Liver (tissue), 9 donors: ENCODE results near the gene ZNF493. TPM values are rescaled to one million over a fixed set of nuclear protein-coding genes. Genes with fewer than 3 reads are reported as not detected.
A peak's percentile ranks its signal among the peaks of the same experiment; 100 is the strongest.

Source experiments
- DNase-seq: peaks from one replicate; pipeline ENCODE4 v3.0.0-alpha.2; 2017; ENCODE audit warnings: low spot score
- H3K27ac ChIP-seq, 2 donors: one replicate each; pipeline ENCODE4 v1.7.0; 2013; ENCODE audit warnings: inconsistent platforms in 2 of 2, low read length in 2 of 2, control low read depth in 1 of 2, low read depth in 1 of 2, mild to moderate bottlenecking in 1 of 2
- H3K27me3 ChIP-seq, 4 donors: one replicate each; pipeline versions ENCODE4 v1.6.1 to v1.7.0; 2013; ENCODE audit warnings: low read length in 3 of 4, inconsistent platforms in 1 of 4, mild to moderate bottlenecking in 1 of 4, moderate library complexity in 1 of 4; ENCODE audit not compliant: control insufficient read depth in 4 of 4, insufficient read depth in 4 of 4
- H3K36me3 ChIP-seq, 4 donors: one replicate each; pipeline versions ENCODE4 v1.6.1 to v1.7.0; 2013; ENCODE audit warnings: low read length in 3 of 4, mild to moderate bottlenecking in 3 of 4, low read depth in 1 of 4, moderate library complexity in 1 of 4; ENCODE audit not compliant: control insufficient read depth in 4 of 4, insufficient read depth in 3 of 4
- H3K4me1 ChIP-seq, 4 donors: one replicate each; pipeline versions ENCODE4 v1.6.1 to v1.7.0; 2013; ENCODE audit warnings: low read length in 3 of 4, mild to moderate bottlenecking in 3 of 4, moderate library complexity in 1 of 4; ENCODE audit not compliant: control insufficient read depth in 4 of 4, insufficient read depth in 4 of 4
- H3K4me3 ChIP-seq, 3 donors: one replicate each; pipeline versions ENCODE4 v1.6.1 to v1.7.0; 2013; ENCODE audit warnings: low read length in 3 of 3, control low read depth in 1 of 3, low read depth in 1 of 3, mild to moderate bottlenecking in 1 of 3
- H3K9ac ChIP-seq, 2 donors: one replicate each; pipeline ENCODE4 v1.7.0; 2013; ENCODE audit warnings: low read length in 2 of 2, mild to moderate bottlenecking in 2 of 2, moderate library complexity in 2 of 2, control low read depth in 1 of 2, low read depth in 1 of 2
- H3K9me3 ChIP-seq, 4 donors: one replicate each; pipeline versions ENCODE4 v1.6.1 to v1.7.0; 2013; ENCODE audit warnings: low read length in 3 of 4; ENCODE audit not compliant: control insufficient read depth in 4 of 4
- EGR1 ChIP-seq, 2 donors: IDR thresholded peaks; 2 replicates each; pipeline ENCODE4 v1.6.1; 2016 to 2018; ENCODE audit warnings: antibody characterized with exemption in 2 of 2, low read depth in 2 of 2
- FOXA1 ChIP-seq: IDR thresholded peaks from 2 replicates; pipeline ENCODE4 v1.6.1; 2016; ENCODE audit warnings: antibody characterized with exemption
- FOXA2 ChIP-seq: IDR thresholded peaks from 2 replicates; pipeline ENCODE4 v1.6.1; 2016; ENCODE audit warnings: antibody characterized with exemption
- GABPA ChIP-seq, 2 donors: IDR thresholded peaks in 1 of 2; conservative IDR thresholded peaks in 1 of 2; 2 replicates each; pipeline ENCODE4 v1.6.1; 2016; ENCODE audit warnings: antibody characterized with exemption in 2 of 2, mild to moderate bottlenecking in 1 of 2, moderate library complexity in 1 of 2
- HNF4A ChIP-seq, 2 donors: conservative IDR thresholded peaks; 2 replicates each; pipeline ENCODE4 v1.6.1; 2016; ENCODE audit warnings: antibody characterized with exemption in 2 of 2, mild to moderate bottlenecking in 2 of 2
- HNF4G ChIP-seq: IDR thresholded peaks from 2 replicates; pipeline ENCODE4 v1.6.1; 2016; ENCODE audit warnings: antibody characterized with exemption
- JUND ChIP-seq, 2 donors: IDR thresholded peaks; 2 replicates each; pipeline ENCODE4 v1.6.1; 2016; ENCODE audit warnings: antibody characterized with exemption in 2 of 2
- NR2F2 ChIP-seq: IDR thresholded peaks from 2 replicates; pipeline ENCODE4 v1.6.1; 2016; ENCODE audit warnings: antibody characterized with exemption
- RAD21 ChIP-seq, 2 donors: IDR thresholded peaks; 2 replicates each; pipeline ENCODE4 v1.6.1; 2016; ENCODE audit warnings: antibody characterized with exemption in 2 of 2, mild to moderate bottlenecking in 2 of 2
- RXRA ChIP-seq, 2 donors: IDR thresholded peaks; 2 replicates each; pipeline ENCODE4 v1.6.1; 2017 to 2018; ENCODE audit warnings: antibody characterized with exemption in 2 of 2, mild to moderate bottlenecking in 1 of 2
- SP1 ChIP-seq: IDR thresholded peaks from 2 replicates; pipeline ENCODE4 v1.6.1; 2018; ENCODE audit warnings: antibody characterized with exemption, mild to moderate bottlenecking
- TAF1 ChIP-seq: conservative IDR thresholded peaks from 2 replicates; pipeline ENCODE4 v1.6.1; 2016; ENCODE audit warnings: antibody characterized with exemption, mild to moderate bottlenecking
- YY1 ChIP-seq: IDR thresholded peaks from 2 replicates; pipeline ENCODE4 v1.6.1; 2016; ENCODE audit warnings: antibody characterized with exemption, mild to moderate bottlenecking
- WGBS: extraction: QIAGEN DNeasy Blood & Tissue Kit; methylation state at CpG from one replicate; pipeline ENCODE4 v1.1.7; 2013; 5-methylcytosine and 5-hydroxymethylcytosine counted together
- polyA plus RNA-seq, 2 donors: library from polyadenylated mRNA; stranded (reverse) in 1 of 2; unstranded in 1 of 2; fragments of 200-250 nt in 1 of 2; fragments of >200 nt in 1 of 2; fragmentation: Nextera tagmentation in 1 of 2; extraction: Ambion mirVana in 1 of 2; gene quantifications; one replicate each; pipeline versions ENCODE4 v1.2.1 to v1.2.3, GENCODE V29; 2013 to 2015
- total RNA-seq, 2 donors: library from RNA; depleted of rRNA; stranded (reverse); fragments of >200 nt; gene quantifications; one replicate each; pipeline ENCODE4 v1.2.3, GENCODE V29; 2014
- TF ChIP-seq, protein P1 (sequence below): IDR thresholded peaks from 2 replicates; pipeline ENCODE4 v1.6.1; 2016; ENCODE audit warnings: antibody characterized with exemption
- TF ChIP-seq, protein P2 (sequence below): IDR thresholded peaks from 2 replicates; pipeline ENCODE4 v1.6.1; 2016; ENCODE audit warnings: antibody characterized with exemption, mild to moderate bottlenecking
- TF ChIP-seq, protein P3 (sequence below): IDR thresholded peaks from 2 replicates; pipeline ENCODE4 v1.6.1; 2016; ENCODE audit warnings: antibody characterized with exemption
- TF ChIP-seq, protein P4 (sequence below): IDR thresholded peaks from 2 replicates; pipeline ENCODE4 v1.6.1; 2016; ENCODE audit warnings: antibody characterized with exemption
- TF ChIP-seq, protein P5 (sequence below): fragments of 150-350 bp; IDR thresholded peaks from 2 replicates; pipeline ENCODE4 v1.5.1; 2017; ENCODE audit warnings: improper control_type of control experiment, low read depth, low read length; ENCODE audit not compliant: missing input control
- donor health status: healthy.
- donor health status: healthy.
- donor health status: healthy.
- donor health status: healthy.
- donor health status: healthy.

ZNF493 gene
- total and polyA plus RNA-seq, 4 donors = 1.2 to 15.4 (median 9.6) TPM

DNA sequence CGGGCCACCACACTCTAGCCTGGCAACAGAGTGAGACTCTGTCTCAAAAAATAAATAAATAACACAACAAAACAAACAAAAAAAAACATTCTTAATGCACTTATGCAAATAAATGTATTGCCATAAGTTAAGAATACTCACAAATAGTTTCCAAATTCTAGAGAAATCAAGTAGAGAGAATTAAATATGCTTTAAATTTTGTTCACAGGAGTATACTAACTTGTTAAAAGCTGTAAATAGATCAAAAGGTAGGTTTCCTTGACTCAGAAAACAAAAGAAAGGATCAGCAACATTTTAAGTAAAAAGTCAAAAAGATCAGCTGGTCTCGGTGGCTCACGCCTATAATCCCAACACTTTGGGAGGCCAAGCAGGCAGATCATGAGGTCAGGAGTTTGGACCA lies 58.0 kb downstream of the ZNF493 start:
- H3K27ac ChIP-seq = no peak overlapping the region
- peaks cover 0 to 18% (median 4%) of the 10 kb centered on the region in 4 donors for H3K9me3 ChIP-seq
- no peak for DNase-seq
- TF ChIP-seq SP1 (no peak), RXRA (IDR thresholded peaks at IDR 0.05) (no peak), FOXA2 (no peak), YY1 (no peak), EGR1 (IDR thresholded peaks at IDR 0.05; ENCODE audit: low read depth in 2 of 2) (no peak), HNF4G (no peak), RAD21 (IDR thresholded peaks at IDR 0.05) (no peak), NR2F2 (no peak), FOXA1 (no peak), JUND (IDR thresholded peaks at IDR 0.05) (no peak), HNF4A (conservative IDR thresholded peaks at IDR 0.05) (no peak), TAF1 (no peak)
- TF ChIP-seq, protein P1, sequence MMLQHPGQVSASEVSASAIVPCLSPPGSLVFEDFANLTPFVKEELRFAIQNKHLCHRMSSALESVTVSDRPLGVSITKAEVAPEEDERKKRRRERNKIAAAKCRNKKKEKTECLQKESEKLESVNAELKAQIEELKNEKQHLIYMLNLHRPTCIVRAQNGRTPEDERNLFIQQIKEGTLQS = no peak
- TF ChIP-seq, protein P2, sequence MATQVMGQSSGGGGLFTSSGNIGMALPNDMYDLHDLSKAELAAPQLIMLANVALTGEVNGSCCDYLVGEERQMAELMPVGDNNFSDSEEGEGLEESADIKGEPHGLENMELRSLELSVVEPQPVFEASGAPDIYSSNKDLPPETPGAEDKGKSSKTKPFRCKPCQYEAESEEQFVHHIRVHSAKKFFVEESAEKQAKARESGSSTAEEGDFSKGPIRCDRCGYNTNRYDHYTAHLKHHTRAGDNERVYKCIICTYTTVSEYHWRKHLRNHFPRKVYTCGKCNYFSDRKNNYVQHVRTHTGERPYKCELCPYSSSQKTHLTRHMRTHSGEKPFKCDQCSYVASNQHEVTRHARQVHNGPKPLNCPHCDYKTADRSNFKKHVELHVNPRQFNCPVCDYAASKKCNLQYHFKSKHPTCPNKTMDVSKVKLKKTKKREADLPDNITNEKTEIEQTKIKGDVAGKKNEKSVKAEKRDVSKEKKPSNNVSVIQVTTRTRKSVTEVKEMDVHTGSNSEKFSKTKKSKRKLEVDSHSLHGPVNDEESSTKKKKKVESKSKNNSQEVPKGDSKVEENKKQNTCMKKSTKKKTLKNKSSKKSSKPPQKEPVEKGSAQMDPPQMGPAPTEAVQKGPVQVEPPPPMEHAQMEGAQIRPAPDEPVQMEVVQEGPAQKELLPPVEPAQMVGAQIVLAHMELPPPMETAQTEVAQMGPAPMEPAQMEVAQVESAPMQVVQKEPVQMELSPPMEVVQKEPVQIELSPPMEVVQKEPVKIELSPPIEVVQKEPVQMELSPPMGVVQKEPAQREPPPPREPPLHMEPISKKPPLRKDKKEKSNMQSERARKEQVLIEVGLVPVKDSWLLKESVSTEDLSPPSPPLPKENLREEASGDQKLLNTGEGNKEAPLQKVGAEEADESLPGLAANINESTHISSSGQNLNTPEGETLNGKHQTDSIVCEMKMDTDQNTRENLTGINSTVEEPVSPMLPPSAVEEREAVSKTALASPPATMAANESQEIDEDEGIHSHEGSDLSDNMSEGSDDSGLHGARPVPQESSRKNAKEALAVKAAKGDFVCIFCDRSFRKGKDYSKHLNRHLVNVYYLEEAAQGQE = no peak
- TF ChIP-seq, protein P3, sequence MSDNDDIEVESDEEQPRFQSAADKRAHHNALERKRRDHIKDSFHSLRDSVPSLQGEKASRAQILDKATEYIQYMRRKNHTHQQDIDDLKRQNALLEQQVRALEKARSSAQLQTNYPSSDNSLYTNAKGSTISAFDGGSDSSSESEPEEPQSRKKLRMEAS = no peak
- TF ChIP-seq, protein P4, sequence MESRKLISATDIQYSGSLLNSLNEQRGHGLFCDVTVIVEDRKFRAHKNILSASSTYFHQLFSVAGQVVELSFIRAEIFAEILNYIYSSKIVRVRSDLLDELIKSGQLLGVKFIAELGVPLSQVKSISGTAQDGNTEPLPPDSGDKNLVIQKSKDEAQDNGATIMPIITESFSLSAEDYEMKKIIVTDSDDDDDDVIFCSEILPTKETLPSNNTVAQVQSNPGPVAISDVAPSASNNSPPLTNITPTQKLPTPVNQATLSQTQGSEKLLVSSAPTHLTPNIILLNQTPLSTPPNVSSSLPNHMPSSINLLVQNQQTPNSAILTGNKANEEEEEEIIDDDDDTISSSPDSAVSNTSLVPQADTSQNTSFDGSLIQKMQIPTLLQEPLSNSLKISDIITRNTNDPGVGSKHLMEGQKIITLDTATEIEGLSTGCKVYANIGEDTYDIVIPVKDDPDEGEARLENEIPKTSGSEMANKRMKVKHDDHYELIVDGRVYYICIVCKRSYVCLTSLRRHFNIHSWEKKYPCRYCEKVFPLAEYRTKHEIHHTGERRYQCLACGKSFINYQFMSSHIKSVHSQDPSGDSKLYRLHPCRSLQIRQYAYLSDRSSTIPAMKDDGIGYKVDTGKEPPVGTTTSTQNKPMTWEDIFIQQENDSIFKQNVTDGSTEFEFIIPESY = no peak
- TF ChIP-seq, protein P5, sequence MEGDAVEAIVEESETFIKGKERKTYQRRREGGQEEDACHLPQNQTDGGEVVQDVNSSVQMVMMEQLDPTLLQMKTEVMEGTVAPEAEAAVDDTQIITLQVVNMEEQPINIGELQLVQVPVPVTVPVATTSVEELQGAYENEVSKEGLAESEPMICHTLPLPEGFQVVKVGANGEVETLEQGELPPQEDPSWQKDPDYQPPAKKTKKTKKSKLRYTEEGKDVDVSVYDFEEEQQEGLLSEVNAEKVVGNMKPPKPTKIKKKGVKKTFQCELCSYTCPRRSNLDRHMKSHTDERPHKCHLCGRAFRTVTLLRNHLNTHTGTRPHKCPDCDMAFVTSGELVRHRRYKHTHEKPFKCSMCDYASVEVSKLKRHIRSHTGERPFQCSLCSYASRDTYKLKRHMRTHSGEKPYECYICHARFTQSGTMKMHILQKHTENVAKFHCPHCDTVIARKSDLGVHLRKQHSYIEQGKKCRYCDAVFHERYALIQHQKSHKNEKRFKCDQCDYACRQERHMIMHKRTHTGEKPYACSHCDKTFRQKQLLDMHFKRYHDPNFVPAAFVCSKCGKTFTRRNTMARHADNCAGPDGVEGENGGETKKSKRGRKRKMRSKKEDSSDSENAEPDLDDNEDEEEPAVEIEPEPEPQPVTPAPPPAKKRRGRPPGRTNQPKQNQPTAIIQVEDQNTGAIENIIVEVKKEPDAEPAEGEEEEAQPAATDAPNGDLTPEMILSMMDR = no peak
- WGBS = 93% methylated on average over 3 of the region's 3 CpGs
- no peaks in the 10 kb centered on the region for H3K27me3 ChIP-seq
- no peak overlapping the region for H3K4me3 ChIP-seq
- no peak overlapping the region for H3K9ac ChIP-seq
- H3K4me1 ChIP-seq = no peaks in the 10 kb centered on the region
- no peaks in the 10 kb centered on the region for H3K36me3 ChIP-seq

DNA sequence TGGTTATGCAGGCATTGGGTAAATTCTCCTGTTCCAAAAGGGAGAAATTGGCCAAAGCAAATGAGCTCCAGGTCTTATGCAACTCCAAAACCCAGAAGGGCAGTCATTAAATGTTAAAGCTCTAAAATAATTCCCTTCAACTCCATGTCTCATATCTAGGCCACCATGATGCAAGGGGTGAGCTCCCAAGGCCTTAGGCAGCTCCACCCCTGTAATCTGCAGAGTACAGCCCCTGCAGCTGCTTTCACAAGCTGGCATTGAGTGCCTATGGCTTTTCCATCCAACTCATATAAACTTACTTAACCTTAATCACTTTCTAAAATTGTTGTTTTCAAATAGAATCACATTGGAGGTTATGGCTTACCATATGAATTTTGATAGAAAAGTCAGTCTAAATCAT lies 63.8 kb downstream of the ZNF493 start:
- no peaks in the 10 kb centered on the region for H3K36me3 ChIP-seq
- H3K9ac ChIP-seq = no peak overlapping the region
- peaks cover 0 to 18% (median 9%) of the 10 kb centered on the region in 4 donors for H3K9me3 ChIP-seq
- no peak overlapping the region for H3K4me3 ChIP-seq
- DNase-seq = peak; percentile 45
- H3K27ac ChIP-seq = no peak overlapping the region
- H3K27me3 ChIP-seq = no peaks in the 10 kb centered on the region
- TF ChIP-seq, protein P5 = no peak
- TF ChIP-seq EGR1 (IDR thresholded peaks at IDR 0.05; ENCODE audit: low read depth in 2 of 2) = no peak
- no peak for TF ChIP-seq JUND (IDR thresholded peaks at IDR 0.05)
- TF ChIP-seq SP1 = no peak
- no peak for TF ChIP-seq NR2F2
- no peak for TF ChIP-seq RAD21 (IDR thresholded peaks at IDR 0.05)
- TF ChIP-seq HNF4G = no peak
- no peak for TF ChIP-seq RXRA (IDR thresholded peaks at IDR 0.05)
- TF ChIP-seq GABPA (IDR thresholded peaks at IDR 0.05 in 1 of 2, conservative IDR thresholded peaks at IDR 0.05 in 1 of 2) = no peak
- TF ChIP-seq FOXA2 = no peak
- TF ChIP-seq, protein P3 = no peak
- TF ChIP-seq, protein P4 = no peak
- no peak for TF ChIP-seq FOXA1
- no peak for TF ChIP-seq HNF4A (conservative IDR thresholded peaks at IDR 0.05)
- no peak for TF ChIP-seq YY1
- no peaks in the 10 kb centered on the region for H3K4me1 ChIP-seq
